ENCODE data around the gene CHST1.

DNA sequence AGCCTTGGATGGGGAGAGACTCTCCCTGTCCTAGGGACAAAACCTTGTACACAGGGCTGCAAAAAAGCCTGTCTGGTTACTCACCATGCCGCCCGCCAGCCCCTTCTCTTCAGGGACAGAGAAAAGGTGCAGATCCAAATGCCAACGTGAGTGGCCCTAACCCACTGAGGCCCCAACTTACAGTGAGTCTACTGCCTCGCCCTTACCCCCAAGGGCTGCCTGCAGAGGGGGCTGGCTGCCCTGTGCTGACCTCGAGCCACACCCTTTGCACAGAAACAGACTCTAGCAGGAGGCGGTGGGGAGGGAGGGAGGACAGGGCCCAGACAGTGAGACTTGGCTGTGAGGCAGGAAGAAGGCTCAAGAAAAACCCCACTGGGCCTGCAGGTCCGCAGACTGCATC, 13.6 kb upstream of the CHST1 start:
- TF ChIP-seq TAF1 (IDR thresholded peaks at IDR 0.05; ENCODE audit: low read depth): no peak
- TF ChIP-seq, protein P1, sequence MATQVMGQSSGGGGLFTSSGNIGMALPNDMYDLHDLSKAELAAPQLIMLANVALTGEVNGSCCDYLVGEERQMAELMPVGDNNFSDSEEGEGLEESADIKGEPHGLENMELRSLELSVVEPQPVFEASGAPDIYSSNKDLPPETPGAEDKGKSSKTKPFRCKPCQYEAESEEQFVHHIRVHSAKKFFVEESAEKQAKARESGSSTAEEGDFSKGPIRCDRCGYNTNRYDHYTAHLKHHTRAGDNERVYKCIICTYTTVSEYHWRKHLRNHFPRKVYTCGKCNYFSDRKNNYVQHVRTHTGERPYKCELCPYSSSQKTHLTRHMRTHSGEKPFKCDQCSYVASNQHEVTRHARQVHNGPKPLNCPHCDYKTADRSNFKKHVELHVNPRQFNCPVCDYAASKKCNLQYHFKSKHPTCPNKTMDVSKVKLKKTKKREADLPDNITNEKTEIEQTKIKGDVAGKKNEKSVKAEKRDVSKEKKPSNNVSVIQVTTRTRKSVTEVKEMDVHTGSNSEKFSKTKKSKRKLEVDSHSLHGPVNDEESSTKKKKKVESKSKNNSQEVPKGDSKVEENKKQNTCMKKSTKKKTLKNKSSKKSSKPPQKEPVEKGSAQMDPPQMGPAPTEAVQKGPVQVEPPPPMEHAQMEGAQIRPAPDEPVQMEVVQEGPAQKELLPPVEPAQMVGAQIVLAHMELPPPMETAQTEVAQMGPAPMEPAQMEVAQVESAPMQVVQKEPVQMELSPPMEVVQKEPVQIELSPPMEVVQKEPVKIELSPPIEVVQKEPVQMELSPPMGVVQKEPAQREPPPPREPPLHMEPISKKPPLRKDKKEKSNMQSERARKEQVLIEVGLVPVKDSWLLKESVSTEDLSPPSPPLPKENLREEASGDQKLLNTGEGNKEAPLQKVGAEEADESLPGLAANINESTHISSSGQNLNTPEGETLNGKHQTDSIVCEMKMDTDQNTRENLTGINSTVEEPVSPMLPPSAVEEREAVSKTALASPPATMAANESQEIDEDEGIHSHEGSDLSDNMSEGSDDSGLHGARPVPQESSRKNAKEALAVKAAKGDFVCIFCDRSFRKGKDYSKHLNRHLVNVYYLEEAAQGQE (IDR thresholded peaks at IDR 0.05; ENCODE audit: low read depth): no peak
- TF ChIP-seq, protein P2, sequence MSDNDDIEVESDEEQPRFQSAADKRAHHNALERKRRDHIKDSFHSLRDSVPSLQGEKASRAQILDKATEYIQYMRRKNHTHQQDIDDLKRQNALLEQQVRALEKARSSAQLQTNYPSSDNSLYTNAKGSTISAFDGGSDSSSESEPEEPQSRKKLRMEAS (IDR thresholded peaks at IDR 0.05): no peak
- TF ChIP-seq CREB1 (IDR thresholded peaks at IDR 0.05; ENCODE audit: low read depth): no peak
- TF ChIP-seq RAD21 (IDR thresholded peaks at IDR 0.05; ENCODE audit: low read depth): no peak
- TF ChIP-seq EP300 (IDR thresholded peaks at IDR 0.05; ENCODE audit: borderline replicate concordance): no peak
- TF ChIP-seq EGR1 (IDR thresholded peaks at IDR 0.05): no peak
- TF ChIP-seq FOXM1 (IDR thresholded peaks at IDR 0.05; ENCODE audit: borderline replicate concordance, low read depth): no peak
- no peak for TF ChIP-seq TCF12 (IDR thresholded peaks at IDR 0.05; ENCODE audit: low read depth)
- TF ChIP-seq YY1 (IDR thresholded peaks at IDR 0.05; ENCODE audit: low read depth): no peak
- TF ChIP-seq, protein P3, sequence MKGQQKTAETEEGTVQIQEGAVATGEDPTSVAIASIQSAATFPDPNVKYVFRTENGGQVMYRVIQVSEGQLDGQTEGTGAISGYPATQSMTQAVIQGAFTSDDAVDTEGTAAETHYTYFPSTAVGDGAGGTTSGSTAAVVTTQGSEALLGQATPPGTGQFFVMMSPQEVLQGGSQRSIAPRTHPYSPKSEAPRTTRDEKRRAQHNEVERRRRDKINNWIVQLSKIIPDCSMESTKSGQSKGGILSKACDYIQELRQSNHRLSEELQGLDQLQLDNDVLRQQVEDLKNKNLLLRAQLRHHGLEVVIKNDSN (IDR thresholded peaks at IDR 0.05): no peak

Measured in Ishikawa (cell line).